Measurements from ENCODE around the gene SFXN3.
A peak's percentile ranks its signal among the peaks of the same experiment; 100 is the strongest.

Gene SFXN3

DNA sequence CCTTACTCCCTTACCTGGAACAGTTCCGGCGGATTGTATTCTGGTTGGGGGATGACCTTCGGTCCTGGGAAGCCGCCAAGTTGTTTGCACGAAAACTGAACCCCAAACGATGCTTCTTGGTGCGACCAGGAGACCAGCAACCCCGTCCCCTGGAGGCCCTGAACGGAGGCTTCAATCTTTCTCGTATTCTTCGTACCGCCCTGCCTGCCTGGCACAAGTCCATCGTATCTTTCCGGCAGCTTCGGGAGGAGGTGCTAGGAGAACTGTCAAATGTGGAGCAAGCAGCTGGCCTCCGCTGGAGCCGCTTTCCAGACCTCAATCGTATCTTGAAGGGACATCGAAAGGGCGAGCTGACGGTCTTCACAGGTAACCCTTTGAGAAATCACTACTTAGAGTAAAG lies 41.9 kb upstream of the SFXN3 start:
- Histone ChIP-seq H3K4me3 (ENCODE audit: low read depth, low read length, poor library complexity, severe bottlenecking) (no peak overlapping the region), H3K9me3 (ENCODE audit: low read length) (no peaks in the 10 kb centered on the region), H3K27me3 (ENCODE audit: insufficient read depth, low read length) (no peaks in the 10 kb centered on the region), H3K4me1 (ENCODE audit: insufficient read depth, low read length, severe bottlenecking) (peaks cover 16% of the 10 kb centered on the region), H3K9me2 (ENCODE audit: low read depth, low read length) (no peaks in the 10 kb centered on the region), H3K27ac (ENCODE audit: low read depth, low read length, poor library complexity, severe bottlenecking) (no peak overlapping the region), H3K79me2 (ENCODE audit: insufficient read depth, low read length) (peaks cover 15% of the 10 kb centered on the region), H3F3A (ENCODE audit: insufficient read depth, low read length) (no peaks in the 10 kb centered on the region), H3K9ac (ENCODE audit: low read length) (no peak overlapping the region), H2AFZ (ENCODE audit: low read length) (no peak overlapping the region), H3K36me3 (ENCODE audit: insufficient read depth, low read length) (peaks cover 41% of the 10 kb centered on the region), H4K20me1 (ENCODE audit: insufficient read depth, low read length) (no peaks in the 10 kb centered on the region), H3K4me2 (ENCODE audit: low read length) (no peak overlapping the region)
- TF ChIP-seq EZH2 (IDR thresholded peaks at IDR 0.05; ENCODE audit: borderline replicate concordance, low read length) = no peak
- TF ChIP-seq, protein P1, sequence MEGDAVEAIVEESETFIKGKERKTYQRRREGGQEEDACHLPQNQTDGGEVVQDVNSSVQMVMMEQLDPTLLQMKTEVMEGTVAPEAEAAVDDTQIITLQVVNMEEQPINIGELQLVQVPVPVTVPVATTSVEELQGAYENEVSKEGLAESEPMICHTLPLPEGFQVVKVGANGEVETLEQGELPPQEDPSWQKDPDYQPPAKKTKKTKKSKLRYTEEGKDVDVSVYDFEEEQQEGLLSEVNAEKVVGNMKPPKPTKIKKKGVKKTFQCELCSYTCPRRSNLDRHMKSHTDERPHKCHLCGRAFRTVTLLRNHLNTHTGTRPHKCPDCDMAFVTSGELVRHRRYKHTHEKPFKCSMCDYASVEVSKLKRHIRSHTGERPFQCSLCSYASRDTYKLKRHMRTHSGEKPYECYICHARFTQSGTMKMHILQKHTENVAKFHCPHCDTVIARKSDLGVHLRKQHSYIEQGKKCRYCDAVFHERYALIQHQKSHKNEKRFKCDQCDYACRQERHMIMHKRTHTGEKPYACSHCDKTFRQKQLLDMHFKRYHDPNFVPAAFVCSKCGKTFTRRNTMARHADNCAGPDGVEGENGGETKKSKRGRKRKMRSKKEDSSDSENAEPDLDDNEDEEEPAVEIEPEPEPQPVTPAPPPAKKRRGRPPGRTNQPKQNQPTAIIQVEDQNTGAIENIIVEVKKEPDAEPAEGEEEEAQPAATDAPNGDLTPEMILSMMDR (IDR thresholded peaks at IDR 0.05; ENCODE audit: low read length) = no peak

DNA sequence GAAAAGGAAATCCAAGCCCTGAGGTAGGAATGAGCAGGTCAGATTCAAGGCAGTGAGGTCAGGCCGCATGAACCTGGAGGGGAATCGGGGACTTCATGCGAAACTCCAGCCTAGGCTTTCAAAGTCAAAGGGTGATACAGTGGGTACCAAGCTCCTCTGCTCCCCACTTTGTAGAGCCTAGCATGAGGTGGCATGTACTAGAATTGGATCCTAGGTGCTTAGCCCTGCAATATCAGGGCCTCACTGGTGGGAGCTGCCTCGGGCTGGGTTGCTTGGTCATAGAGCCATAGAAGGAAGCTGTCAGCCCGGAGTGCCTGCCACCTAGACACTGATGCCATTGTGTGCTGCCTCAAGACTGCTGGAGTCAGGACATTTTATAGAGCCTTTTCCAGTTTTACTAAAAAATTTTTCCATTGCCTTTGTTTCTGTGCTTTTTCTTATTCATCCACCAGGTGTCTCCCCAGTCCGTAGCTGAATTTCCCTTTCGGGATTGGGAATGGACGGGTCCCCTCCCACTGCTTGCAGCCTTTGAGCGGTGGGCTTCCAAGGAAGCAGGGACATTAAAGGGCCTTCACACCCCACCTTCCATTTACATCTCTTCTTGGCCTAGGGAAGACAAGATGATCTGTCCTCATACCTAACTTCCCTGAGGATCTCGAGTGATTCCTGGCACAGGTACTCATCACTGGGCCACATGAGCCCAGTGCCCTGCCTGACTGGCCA lies 36.9 kb upstream of the SFXN3 start:
- Histone ChIP-seq H3K36me3 (ENCODE audit: insufficient read depth, low read length) (peaks cover 41% of the 10 kb centered on the region), H3K79me2 (ENCODE audit: insufficient read depth, low read length) (no peaks in the 10 kb centered on the region), H3K4me1 (ENCODE audit: insufficient read depth, low read length, severe bottlenecking) (peaks cover 18% of the 10 kb centered on the region), H3K27me3 (ENCODE audit: insufficient read depth, low read length) (no peaks in the 10 kb centered on the region), H2AFZ (ENCODE audit: low read length) (no peak overlapping the region), H3F3A (ENCODE audit: insufficient read depth, low read length) (no peaks in the 10 kb centered on the region; the same call in 1 of the 2 replicates), H3K9me2 (ENCODE audit: low read depth, low read length) (no peaks in the 10 kb centered on the region), H3K9ac (ENCODE audit: low read length) (no peak overlapping the region), H3K4me3 (ENCODE audit: low read depth, low read length, poor library complexity, severe bottlenecking) (no peak overlapping the region), H3K9me3 (ENCODE audit: low read length) (no peaks in the 10 kb centered on the region), H3K4me2 (ENCODE audit: low read length) (no peak overlapping the region), H3K27ac (ENCODE audit: low read depth, low read length, poor library complexity, severe bottlenecking) (no peak overlapping the region), H4K20me1 (ENCODE audit: insufficient read depth, low read length) (no peaks in the 10 kb centered on the region)
- TF ChIP-seq, protein P1 (IDR thresholded peaks at IDR 0.05; ENCODE audit: low read length) = peak; percentile 22; the same call in 1 of the 2 replicates
- no peak for TF ChIP-seq EZH2 (IDR thresholded peaks at IDR 0.05; ENCODE audit: borderline replicate concordance, low read length)

GRCh38 chr10:100995181-100995580 lies 35.9 kb upstream of the SFXN3 start:
- H4K20me1 ChIP-seq (ENCODE audit: insufficient read depth, low read length) = no peaks in the 10 kb centered on the region
- TF ChIP-seq, protein P1 (IDR thresholded peaks at IDR 0.05; ENCODE audit: low read length) = no peak
- no peak for TF ChIP-seq EZH2 (IDR thresholded peaks at IDR 0.05; ENCODE audit: borderline replicate concordance, low read length)
- no peaks in the 10 kb centered on the region for H3K9me2 ChIP-seq (ENCODE audit: low read depth, low read length)
- H3K9ac ChIP-seq (ENCODE audit: low read length) = no peak overlapping the region
- H3K27ac ChIP-seq (ENCODE audit: low read depth, low read length, poor library complexity, severe bottlenecking) = peak overlapping the region; percentile 97
- H3K4me2 ChIP-seq (ENCODE audit: low read length) = no peak overlapping the region
- no peaks in the 10 kb centered on the region for H3K27me3 ChIP-seq (ENCODE audit: insufficient read depth, low read length)
- H3K36me3 ChIP-seq (ENCODE audit: insufficient read depth, low read length) = peaks cover 31% of the 10 kb centered on the region
- H3F3A ChIP-seq (ENCODE audit: insufficient read depth, low read length) = no peaks in the 10 kb centered on the region; the same call in 1 of the 2 replicates
- no peaks in the 10 kb centered on the region for H3K79me2 ChIP-seq (ENCODE audit: insufficient read depth, low read length)
- H3K4me3 ChIP-seq (ENCODE audit: low read depth, low read length, poor library complexity, severe bottlenecking) = no peak overlapping the region
- H3K4me1 ChIP-seq (ENCODE audit: insufficient read depth, low read length, severe bottlenecking) = peaks cover 18% of the 10 kb centered on the region
- H2AFZ ChIP-seq (ENCODE audit: low read length) = no peak overlapping the region
- no peaks in the 10 kb centered on the region for H3K9me3 ChIP-seq (ENCODE audit: low read length)

Measured in OCI-LY1 (cell line).